HepG2 (cell line): ENCODE results near the gene ZSCAN23. TPM values are rescaled to one million over a fixed set of nuclear protein-coding genes. Genes with fewer than 3 reads are reported as not detected.

ENCODE experiments used
- BCL6 ChIP-seq: IDR thresholded peaks from 2 replicates; pipeline ENCODE4 v1.6.1; 2016; ENCODE audit warnings: missing genetic modification reagents, missing compliant biosample characterization
- ETV6 ChIP-seq: sonication (generic); formaldehyde crosslinking; conservative IDR thresholded peaks from 2 replicates; pipeline ENCODE4 v1.4.0; 2020; ENCODE audit warnings: missing genetic modification reagents
- HCFC1 ChIP-seq: fragments of 150-350 bp; IDR thresholded peaks from 2 replicates; pipeline ENCODE4 v1.6.1; 2014; ENCODE audit warnings: low read depth, low read length
- NFKB2 ChIP-seq: sonication (generic); formaldehyde crosslinking; IDR thresholded peaks from 2 replicates; pipeline ENCODE4 v1.4.0; 2020; ENCODE audit warnings: missing genetic modification reagents, borderline replicate concordance
- NR2F1 ChIP-seq, 2 experiments: fragments of 450-650 bp in 1 of 2; formaldehyde crosslinking in 1 of 2; IDR thresholded peaks; 2 replicates each; pipeline versions ENCODE4 v1.5.0 to v1.6.1; 2016 to 2020; ENCODE audit warnings: mild to moderate bottlenecking in 1 of 2, missing compliant biosample characterization in 1 of 2, missing genetic modification reagents in 1 of 2, moderate library complexity in 1 of 2
- SMARCE1 ChIP-seq: fragments of 450-650 bp; IDR thresholded peaks from 2 replicates; pipeline ENCODE4 v1.6.1; 2017; ENCODE audit warnings: borderline replicate concordance
- TEAD2 ChIP-seq: sonication (generic); formaldehyde crosslinking; IDR thresholded peaks from 2 replicates; pipeline ENCODE4 v1.9.0; 2021; ENCODE audit warnings: missing genetic modification reagents
- ZBTB38 ChIP-seq: sonication (generic); formaldehyde crosslinking; IDR thresholded peaks from 2 replicates; pipeline ENCODE4 v1.5.1; 2020; ENCODE audit warnings: mild to moderate bottlenecking, missing genetic modification reagents
- ZIK1 ChIP-seq: sonication (generic); formaldehyde crosslinking; IDR thresholded peaks from 2 replicates; pipeline ENCODE4 v1.5.0; 2020; ENCODE audit warnings: mild to moderate bottlenecking, low read depth, missing genetic modification reagents, borderline replicate concordance
- ZKSCAN5 ChIP-seq: sonication (generic); formaldehyde crosslinking; IDR thresholded peaks from 2 replicates; pipeline ENCODE4 v1.5.1; 2020; ENCODE audit warnings: mild to moderate bottlenecking, missing genetic modification reagents
- ZNF33A ChIP-seq: sonication (generic); formaldehyde crosslinking; IDR thresholded peaks from 2 replicates; pipeline ENCODE4 v1.5.1; 2020; ENCODE audit warnings: missing genetic modification reagents, mild to moderate bottlenecking, moderate library complexity, borderline replicate concordance
- polyA plus RNA-seq, 8 experiments: library from polyadenylated mRNA; depleted of rRNA in 3 of 8; stranded (reverse) in 7 of 8; unstranded in 1 of 8; fragments of >200 nt; fragmentation: Illumina TruSeq in 4 of 8; extraction: Trizol in 4 of 8; gene quantifications; 2 replicates each; pipeline versions ENCODE4 v1.2.1 to v1.2.3, GENCODE V29; 2011 to 2016; ENCODE audit warnings: low read depth in 4 of 8, missing spikeins in 1 of 8, mixed read lengths in 1 of 8; ENCODE audit not compliant: insufficient read depth in 1 of 8
- total RNA-seq, 5 experiments: library from RNA; depleted of rRNA; stranded (reverse); fragments of >200 nt; fragmentation: Illumina TruSeq; extraction: Trizol; gene quantifications; 2 replicates each; pipeline ENCODE4 v1.2.3, GENCODE V29; 2016; ENCODE audit warnings: low read depth in 1 of 5
- TF ChIP-seq, protein P1 (sequence below): sonication (generic); formaldehyde crosslinking; IDR thresholded peaks from 2 replicates; pipeline ENCODE4 v1.4.0; 2020; ENCODE audit warnings: missing genetic modification reagents
- TF ChIP-seq, protein P2 (sequence below): sonication (generic); formaldehyde crosslinking; IDR thresholded peaks from 2 replicates; pipeline ENCODE4 v1.9.0; 2021; ENCODE audit warnings: missing genetic modification reagents, mild to moderate bottlenecking, borderline replicate concordance
- TF ChIP-seq, protein P3 (sequence below): IDR thresholded peaks from 2 replicates; pipeline ENCODE4 v1.6.1; 2016; ENCODE audit warnings: missing compliant biosample characterization, missing genetic modification reagents, borderline replicate concordance
- TF ChIP-seq, protein P4 (sequence below): sonication (generic); formaldehyde crosslinking; IDR thresholded peaks from 2 replicates; pipeline ENCODE4 v1.4.0; 2020; ENCODE audit warnings: missing genetic modification reagents, borderline replicate concordance
- TF ChIP-seq, protein P5 (sequence below): sonication (generic); formaldehyde crosslinking; IDR thresholded peaks from 2 replicates; pipeline ENCODE4 v1.8.0; 2022; ENCODE audit warnings: mild to moderate bottlenecking, missing genetic modification reagents; ENCODE audit not compliant: insufficient replicate concordance
- TF ChIP-seq, protein P6 (sequence below): sonication (generic); formaldehyde crosslinking; IDR thresholded peaks from 2 replicates; pipeline ENCODE4 v1.5.1; 2020; ENCODE audit warnings: mild to moderate bottlenecking, missing genetic modification reagents

Gene ZSCAN23
- total and polyA plus RNA-seq, 2 of the 13 experiments (the other 11 are each of a cell fraction or from before 2014, with no cell fraction given), result 0.29 to 1.2 TPM

DNA sequence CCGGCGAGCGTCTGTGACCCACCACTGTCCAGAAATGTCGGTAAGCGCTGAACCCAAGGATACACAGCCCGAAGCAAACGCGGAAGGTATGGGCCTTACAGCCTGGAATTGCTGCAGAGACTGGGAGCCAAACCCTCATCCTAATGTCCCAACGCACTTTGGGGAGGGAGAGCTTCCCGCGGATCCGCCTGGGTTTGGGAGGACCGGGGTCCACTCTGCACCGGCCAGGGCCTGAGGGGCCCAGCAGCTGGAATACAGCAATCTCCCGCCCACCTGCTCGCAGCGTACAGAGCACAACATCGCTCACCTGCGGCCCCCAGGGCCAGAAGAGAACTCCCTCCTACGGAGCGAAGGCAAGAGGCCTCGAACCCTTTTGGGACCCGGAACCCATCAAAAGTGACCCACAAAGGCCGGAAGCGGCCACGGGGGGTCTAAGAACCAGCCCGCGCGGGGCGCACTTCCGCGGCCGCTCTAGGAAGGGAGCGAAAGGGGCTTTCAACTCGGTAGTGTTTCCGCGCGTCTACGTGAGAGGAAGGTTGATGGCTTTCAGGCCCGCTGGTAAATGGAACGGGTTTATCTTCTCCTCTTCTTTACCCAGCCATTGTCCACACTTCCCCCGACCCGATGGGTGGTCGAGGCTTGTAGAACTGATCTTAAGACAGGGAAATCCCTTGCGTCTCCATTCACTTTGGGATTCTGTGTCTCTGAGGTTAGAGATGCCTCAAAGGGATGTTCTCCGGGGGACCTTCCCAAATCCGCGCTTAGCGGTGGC lies 43.8 kb downstream of the ZSCAN23 start, which contains the start of gene ZSCAN12 (continued):
- TF ChIP-seq, protein P1, sequence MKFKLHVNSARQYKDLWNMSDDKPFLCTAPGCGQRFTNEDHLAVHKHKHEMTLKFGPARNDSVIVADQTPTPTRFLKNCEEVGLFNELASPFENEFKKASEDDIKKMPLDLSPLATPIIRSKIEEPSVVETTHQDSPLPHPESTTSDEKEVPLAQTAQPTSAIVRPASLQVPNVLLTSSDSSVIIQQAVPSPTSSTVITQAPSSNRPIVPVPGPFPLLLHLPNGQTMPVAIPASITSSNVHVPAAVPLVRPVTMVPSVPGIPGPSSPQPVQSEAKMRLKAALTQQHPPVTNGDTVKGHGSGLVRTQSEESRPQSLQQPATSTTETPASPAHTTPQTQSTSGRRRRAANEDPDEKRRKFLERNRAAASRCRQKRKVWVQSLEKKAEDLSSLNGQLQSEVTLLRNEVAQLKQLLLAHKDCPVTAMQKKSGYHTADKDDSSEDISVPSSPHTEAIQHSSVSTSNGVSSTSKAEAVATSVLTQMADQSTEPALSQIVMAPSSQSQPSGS (CRISPR knock-in tag), result peak; percentile 86; the same call in 1 of the 2 replicates
- no peak; the same call in 1 of the 2 replicates for TF ChIP-seq ZKSCAN5 (CRISPR knock-in tag)
- TF ChIP-seq, protein P2, sequence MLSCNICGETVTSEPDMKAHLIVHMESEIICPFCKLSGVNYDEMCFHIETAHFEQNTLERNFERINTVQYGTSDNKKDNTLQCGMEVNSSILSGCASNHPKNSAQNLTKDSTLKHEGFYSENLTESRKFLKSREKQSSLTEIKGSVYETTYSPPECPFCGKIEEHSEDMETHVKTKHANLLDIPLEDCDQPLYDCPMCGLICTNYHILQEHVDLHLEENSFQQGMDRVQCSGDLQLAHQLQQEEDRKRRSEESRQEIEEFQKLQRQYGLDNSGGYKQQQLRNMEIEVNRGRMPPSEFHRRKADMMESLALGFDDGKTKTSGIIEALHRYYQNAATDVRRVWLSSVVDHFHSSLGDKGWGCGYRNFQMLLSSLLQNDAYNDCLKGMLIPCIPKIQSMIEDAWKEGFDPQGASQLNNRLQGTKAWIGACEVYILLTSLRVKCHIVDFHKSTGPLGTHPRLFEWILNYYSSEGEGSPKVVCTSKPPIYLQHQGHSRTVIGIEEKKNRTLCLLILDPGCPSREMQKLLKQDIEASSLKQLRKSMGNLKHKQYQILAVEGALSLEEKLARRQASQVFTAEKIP (CRISPR knock-in tag), result no peak
- TF ChIP-seq, protein P3, sequence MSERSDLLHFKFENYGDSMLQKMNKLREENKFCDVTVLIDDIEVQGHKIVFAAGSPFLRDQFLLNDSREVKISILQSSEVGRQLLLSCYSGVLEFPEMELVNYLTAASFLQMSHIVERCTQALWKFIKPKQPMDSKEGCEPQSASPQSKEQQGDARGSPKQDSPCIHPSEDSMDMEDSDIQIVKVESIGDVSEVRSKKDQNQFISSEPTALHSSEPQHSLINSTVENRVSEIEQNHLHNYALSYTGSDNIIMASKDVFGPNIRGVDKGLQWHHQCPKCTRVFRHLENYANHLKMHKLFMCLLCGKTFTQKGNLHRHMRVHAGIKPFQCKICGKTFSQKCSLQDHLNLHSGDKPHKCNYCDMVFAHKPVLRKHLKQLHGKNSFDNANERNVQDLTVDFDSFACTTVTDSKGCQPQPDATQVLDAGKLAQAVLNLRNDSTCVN (CRISPR knock-in tag), result peak; percentile 77
- TF ChIP-seq NR2F1 (CRISPR knock-in tag; IDR thresholded peaks at IDR 0.05), result peak in 1 of 2 experiments; percentile 85; a peak in 2 of 4 replicates
- TF ChIP-seq ZIK1, result peak; percentile 65; the same call in 1 of the 2 replicates
- TF ChIP-seq SMARCE1, result no peak
- peak; percentile 96; the same call in 1 of the 2 replicates for TF ChIP-seq NFKB2 (CRISPR knock-in tag)
- peak; percentile 82; the same call in 1 of the 2 replicates for TF ChIP-seq ZBTB38
- no peak for TF ChIP-seq TEAD2 (CRISPR knock-in tag)
- TF ChIP-seq, protein P4, sequence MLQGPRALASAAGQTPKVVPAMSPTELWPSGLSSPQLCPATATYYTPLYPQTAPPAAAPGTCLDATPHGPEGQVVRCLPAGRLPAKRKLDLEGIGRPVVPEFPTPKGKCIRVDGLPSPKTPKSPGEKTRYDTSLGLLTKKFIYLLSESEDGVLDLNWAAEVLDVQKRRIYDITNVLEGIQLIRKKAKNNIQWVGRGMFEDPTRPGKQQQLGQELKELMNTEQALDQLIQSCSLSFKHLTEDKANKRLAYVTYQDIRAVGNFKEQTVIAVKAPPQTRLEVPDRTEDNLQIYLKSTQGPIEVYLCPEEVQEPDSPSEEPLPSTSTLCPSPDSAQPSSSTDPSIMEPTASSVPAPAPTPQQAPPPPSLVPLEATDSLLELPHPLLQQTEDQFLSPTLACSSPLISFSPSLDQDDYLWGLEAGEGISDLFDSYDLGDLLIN (CRISPR knock-in tag), result peak; percentile 65; the same call in 1 of the 2 replicates
- TF ChIP-seq, protein P5, sequence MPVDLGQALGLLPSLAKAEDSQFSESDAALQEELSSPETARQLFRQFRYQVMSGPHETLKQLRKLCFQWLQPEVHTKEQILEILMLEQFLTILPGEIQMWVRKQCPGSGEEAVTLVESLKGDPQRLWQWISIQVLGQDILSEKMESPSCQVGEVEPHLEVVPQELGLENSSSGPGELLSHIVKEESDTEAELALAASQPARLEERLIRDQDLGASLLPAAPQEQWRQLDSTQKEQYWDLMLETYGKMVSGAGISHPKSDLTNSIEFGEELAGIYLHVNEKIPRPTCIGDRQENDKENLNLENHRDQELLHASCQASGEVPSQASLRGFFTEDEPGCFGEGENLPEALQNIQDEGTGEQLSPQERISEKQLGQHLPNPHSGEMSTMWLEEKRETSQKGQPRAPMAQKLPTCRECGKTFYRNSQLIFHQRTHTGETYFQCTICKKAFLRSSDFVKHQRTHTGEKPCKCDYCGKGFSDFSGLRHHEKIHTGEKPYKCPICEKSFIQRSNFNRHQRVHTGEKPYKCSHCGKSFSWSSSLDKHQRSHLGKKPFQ, result peak; percentile 72
- peak; percentile 88; the same call in 1 of the 2 replicates for TF ChIP-seq ETV6 (CRISPR knock-in tag)
- peak; percentile 73; the same call in 1 of the 2 replicates for TF ChIP-seq HCFC1
- TF ChIP-seq, protein P6, sequence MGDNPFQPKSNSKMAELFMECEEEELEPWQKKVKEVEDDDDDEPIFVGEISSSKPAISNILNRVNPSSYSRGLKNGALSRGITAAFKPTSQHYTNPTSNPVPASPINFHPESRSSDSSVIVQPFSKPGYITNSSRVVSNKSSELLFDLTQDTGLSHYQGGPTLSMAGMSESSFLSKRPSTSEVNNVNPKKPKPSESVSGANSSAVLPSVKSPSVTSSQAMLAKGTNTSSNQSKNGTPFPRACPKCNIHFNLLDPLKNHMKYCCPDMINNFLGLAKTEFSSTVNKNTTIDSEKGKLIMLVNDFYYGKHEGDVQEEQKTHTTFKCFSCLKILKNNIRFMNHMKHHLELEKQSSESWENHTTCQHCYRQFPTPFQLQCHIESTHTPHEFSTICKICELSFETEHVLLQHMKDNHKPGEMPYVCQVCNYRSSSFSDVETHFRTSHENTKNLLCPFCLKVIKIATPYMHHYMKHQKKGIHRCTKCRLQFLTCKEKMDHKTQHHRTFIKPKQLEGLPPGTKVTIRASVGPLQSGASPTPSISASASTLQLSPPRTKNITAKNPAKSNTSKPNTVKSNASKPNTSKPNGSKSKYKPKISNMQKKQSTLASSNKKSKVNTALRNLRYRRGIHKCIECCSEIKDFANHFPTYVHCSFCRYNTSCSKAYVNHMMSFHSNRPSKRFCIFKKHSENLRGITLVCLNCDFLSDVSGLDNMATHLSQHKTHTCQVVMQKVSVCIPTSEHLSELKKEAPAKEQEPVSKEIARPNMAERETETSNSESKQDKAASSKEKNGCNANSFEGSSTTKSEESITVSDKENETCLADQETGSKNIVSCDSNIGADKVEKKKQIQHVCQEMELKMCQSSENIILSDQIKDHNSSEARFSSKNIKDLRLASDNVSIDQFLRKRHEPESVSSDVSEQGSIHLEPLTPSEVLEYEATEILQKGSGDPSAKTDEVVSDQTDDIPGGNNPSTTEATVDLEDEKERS (CRISPR knock-in tag), result peak; percentile 98
- TF ChIP-seq ZNF33A (CRISPR knock-in tag), result peak; percentile 41; the same call in 1 of the 2 replicates
- TF ChIP-seq BCL6 (CRISPR knock-in tag), result peak; percentile 70
